Panc1 (cell line): ENCODE measurements around the gene AURKB. TPM values are rescaled to one million over a fixed set of nuclear protein-coding genes. Genes with fewer than 3 reads are reported as not detected.

Source experiments
- ATAC-seq: fragments of 200-7000 bp; cut with Tn5 transposase; 2 replicates; pipeline ENCODE4 v1.9.1; 2020; ENCODE audit warnings: mild to moderate bottlenecking, moderate library complexity
- BruUV-seq: library from RNA; stranded (reverse); fragments of 400-500 nt; replicated peaks from 2 replicates; lab custom pipeline; 2021; lab: Mats Ljungman, UMichigan
- CTCF ChIA-PET: fragments of 300-600 bp; sonication (Branson Sonifier 250); formaldehyde crosslinking; loops from one replicate; lab custom pipeline; 2022; ENCODE audit warnings: antibody characterized with exemption; lab: Charles Lee
- POLR2A ChIA-PET: fragments of 300-600 bp; sonication (Branson Sonifier 250); formaldehyde crosslinking; loops from one replicate; lab custom pipeline; 2022; ENCODE audit warnings: antibody characterized with exemption; lab: Charles Lee
- DNase-seq: peaks from one replicate; pipeline ENCODE4 v3.0.0-alpha.2; 2010; ENCODE audit warnings: low read depth, low spot score
- H3K27ac ChIP-seq: 2 replicates; pipeline ENCODE4 v1.5.1; 2011; ENCODE audit warnings: mild to moderate bottlenecking, low read length, inconsistent platforms
- H3K27me3 ChIP-seq: fragments of 200-500 bp; sonication (Bioruptor generic); 2 replicates; pipeline ENCODE4 v1.6.0; 2014; ENCODE audit warnings: low read length, inconsistent platforms; ENCODE audit not compliant: control insufficient read depth, insufficient read depth
- H3K36me3 ChIP-seq: fragments of 200-500 bp; sonication (Bioruptor generic); 2 replicates; pipeline ENCODE4 v1.5.1; 2014; ENCODE audit warnings: inconsistent platforms, mild to moderate bottlenecking, low read length, moderate library complexity; ENCODE audit not compliant: control insufficient read depth, insufficient read depth
- H3K4me1 ChIP-seq: 2 replicates; pipeline ENCODE4 v1.5.1; 2011; ENCODE audit warnings: inconsistent platforms, mild to moderate bottlenecking, low read length, moderate library complexity; ENCODE audit not compliant: control insufficient read depth, insufficient read depth
- H3K4me3 ChIP-seq, 2 experiments: 2 replicates each; pipeline ENCODE4 v1.5.1; 2011 to 2012; ENCODE audit warnings: low read depth in 2 of 2, low read length in 2 of 2, mild to moderate bottlenecking in 2 of 2, inconsistent platforms in 1 of 2, moderate library complexity in 1 of 2
- H3K9me3 ChIP-seq: fragments of 200-500 bp; sonication (Bioruptor generic); 2 replicates; pipeline ENCODE4 v1.5.1; 2014; ENCODE audit warnings: low read depth, mild to moderate bottlenecking, inconsistent platforms, low read length, moderate library complexity; ENCODE audit not compliant: control insufficient read depth, insufficient read depth
- CTCF ChIP-seq: fragments of 450-650 bp; IDR thresholded peaks from 2 replicates; pipeline ENCODE4 v1.5.1; 2017; ENCODE audit warnings: mild to moderate bottlenecking
- POLR2AphosphoS5 ChIP-seq: IDR thresholded peaks from 2 replicates; pipeline ENCODE4 v1.6.1; 2012; ENCODE audit warnings: mild to moderate bottlenecking, low read depth, low read length, moderate library complexity
- REST ChIP-seq, 2 experiments: IDR thresholded peaks; 2 replicates each; pipeline ENCODE4 v1.6.1; 2011 to 2012; ENCODE audit warnings: low read depth in 2 of 2, control low read depth in 1 of 2, low read length in 1 of 2, mild to moderate bottlenecking in 1 of 2, moderate library complexity in 1 of 2; ENCODE audit not compliant: insufficient read depth in 1 of 2
- SIN3A ChIP-seq: IDR thresholded peaks from 2 replicates; pipeline ENCODE4 v1.6.1; 2012; ENCODE audit warnings: low read depth, mild to moderate bottlenecking, low read length, moderate library complexity, borderline replicate concordance; ENCODE audit not compliant: insufficient read depth
- TCF7L2 ChIP-seq: IDR thresholded peaks from 2 replicates; pipeline ENCODE4 v1.6.1; 2011; ENCODE audit warnings: mild to moderate bottlenecking, low read depth, low read length, inconsistent platforms
- in situ Hi-C: cut with HindIII; loops from 2 replicates; pipeline ENCODE4 v1.10.0; 2016; ENCODE audit warnings: low sequenced_read_pairs, low pct_unique_long_range_greater_than_20kb
- intact Hi-C: fragments of 100-400 bp; cut with micrococcal nuclease; formaldehyde crosslinking; loops from one replicate; pipeline ENCODE4 v1.10.0; 2022; ENCODE audit not compliant: unreplicated experiment
- total RNA-seq: library from RNA; stranded (reverse); gene quantifications from one replicate; pipeline ENCODE4 v1.2.1, GENCODE V29; 2021; ENCODE audit not compliant: unreplicated experiment

Gene AURKB
- total RNA-seq, 1 experiment from 2014 or later: 85.8 TPM

DNA sequence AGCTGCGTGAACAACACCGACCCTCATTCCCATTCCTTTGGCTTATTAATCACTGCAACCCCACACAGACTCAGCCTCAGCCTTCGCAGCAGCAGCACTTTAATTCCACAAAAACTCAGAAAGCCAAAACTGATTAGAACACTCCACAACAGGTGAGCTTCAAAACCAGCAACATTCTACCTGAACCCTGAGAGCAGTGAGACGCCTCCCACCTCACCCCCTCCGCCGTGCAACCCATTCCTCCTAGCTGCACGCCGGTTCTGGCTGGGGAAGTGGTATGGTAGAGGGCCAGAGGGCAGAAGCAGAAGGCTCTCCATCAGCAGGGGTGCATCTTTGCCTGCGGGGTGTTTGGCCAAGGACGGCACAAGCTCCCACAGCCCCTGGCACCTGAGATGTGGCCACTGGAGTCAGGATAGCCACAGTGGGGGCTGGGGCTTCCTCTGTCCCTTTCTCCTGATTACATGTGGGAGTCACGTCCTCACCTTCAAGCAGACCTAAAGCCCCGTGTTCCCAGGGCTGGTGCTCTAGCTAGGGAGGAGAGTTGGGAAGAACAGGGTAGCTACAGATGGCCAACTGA is 22.0 kb downstream of the AURKB start:
- peaks cover 22% of the 10 kb centered on the region for H3K4me1 ChIP-seq
- H3K36me3 ChIP-seq: no peaks in the 10 kb centered on the region
- in situ Hi-C loops (no loop called here), intact Hi-C loops (no loop called here)
- ChIA-PET CTCF (interaction anchor here (0.6 kb wide), 1 partner anchor 34 kb away, joined by 7 read pairs; no protein-coding TSS in a partner anchor), POLR2A (interaction anchor here (1.4 kb wide), 1 partner anchor 15 kb away, joined by 5 read pairs; no protein-coding TSS in a partner anchor)
- ATAC-seq: no peak
- H3K27me3 ChIP-seq: no peaks in the 10 kb centered on the region
- TF ChIP-seq REST (IDR thresholded peaks at IDR 0.05; ENCODE audit: insufficient read depth in 1 of 2, low read depth in 2 of 2, low read length in 1 of 2): no peak
- no peak for TF ChIP-seq TCF7L2
- TF ChIP-seq SIN3A: no peak
- no peak for TF ChIP-seq POLR2AphosphoS5
- TF ChIP-seq CTCF: no peak
- no peak for DNase-seq
- BruUV-seq: TSS peak; percentile 86
- H3K9me3 ChIP-seq: no peaks in the 10 kb centered on the region
- peak overlapping the region; percentile 82 for H3K27ac ChIP-seq
- peak overlapping the region; percentile 71 to 73 for H3K4me3 ChIP-seq

DNA sequence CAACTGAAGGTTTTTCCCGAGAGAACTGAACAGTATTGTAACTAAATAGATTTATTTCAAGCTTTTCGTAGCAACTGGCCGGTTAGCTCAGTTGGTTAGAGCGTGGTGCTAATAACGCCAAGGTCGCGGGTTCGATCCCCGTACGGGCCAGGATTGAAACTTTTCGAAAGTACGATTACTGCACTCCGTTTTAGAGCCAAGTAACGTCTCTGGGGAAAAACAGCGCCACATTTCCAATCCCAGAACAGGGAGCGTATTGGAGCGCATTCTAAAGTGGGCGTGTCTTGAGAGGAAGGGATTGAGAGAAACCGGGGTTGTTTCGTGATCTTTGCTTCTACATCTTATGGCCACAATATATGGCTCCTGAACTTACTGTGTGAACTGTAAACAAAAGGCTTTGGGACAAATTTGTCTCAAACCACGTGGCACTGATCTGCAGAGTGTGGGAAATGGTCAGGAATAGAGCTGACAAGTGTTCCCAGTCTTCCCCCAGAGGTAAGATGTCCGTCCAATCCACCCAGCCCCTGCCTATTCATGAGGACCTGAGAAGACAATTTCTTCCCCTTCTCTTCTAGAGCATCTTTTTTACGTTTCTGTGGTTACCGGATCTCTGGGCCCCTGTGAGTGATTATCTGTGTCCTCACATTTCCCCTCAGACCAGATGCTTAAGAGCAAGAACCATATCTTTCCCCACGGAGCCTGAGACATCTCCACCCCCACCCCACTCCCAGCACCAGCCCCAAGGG is 22.7 kb downstream of the AURKB start:
- ATAC-seq (peak; percentile 70), DNase-seq (peak; percentile 100)
- Histone ChIP-seq H3K4me1 (peaks cover 22% of the 10 kb centered on the region), H3K27ac (peak overlapping the region; percentile 88), H3K36me3 (no peaks in the 10 kb centered on the region), H3K27me3 (no peaks in the 10 kb centered on the region), H3K9me3 (no peaks in the 10 kb centered on the region), H3K4me3 (peak overlapping the region; percentile 73 to 94)
- intact Hi-C loops (no loop called here), in situ Hi-C loops (no loop called here)
- peak; percentile 62 for TF ChIP-seq POLR2AphosphoS5
- no peak for TF ChIP-seq SIN3A
- no peak for TF ChIP-seq TCF7L2
- peak; percentile 11; the same call in 1 of the 2 replicates for TF ChIP-seq CTCF
- peak in 1 of 2 experiments; percentile 34; a peak in 1 of 4 replicates for TF ChIP-seq REST (IDR thresholded peaks at IDR 0.05; ENCODE audit: insufficient read depth in 1 of 2, low read depth in 2 of 2, low read length in 1 of 2)
- BruUV-seq: TSS peak; percentile 100
- POLR2A ChIA-PET: interaction anchor here (1.4 kb wide), 1 partner anchor 14 kb away, joined by 5 read pairs; no protein-coding TSS in a partner anchor
- CTCF ChIA-PET: no interaction called here
